ENCODE data around the gene EFEMP1.

Gene EFEMP1

DNA sequence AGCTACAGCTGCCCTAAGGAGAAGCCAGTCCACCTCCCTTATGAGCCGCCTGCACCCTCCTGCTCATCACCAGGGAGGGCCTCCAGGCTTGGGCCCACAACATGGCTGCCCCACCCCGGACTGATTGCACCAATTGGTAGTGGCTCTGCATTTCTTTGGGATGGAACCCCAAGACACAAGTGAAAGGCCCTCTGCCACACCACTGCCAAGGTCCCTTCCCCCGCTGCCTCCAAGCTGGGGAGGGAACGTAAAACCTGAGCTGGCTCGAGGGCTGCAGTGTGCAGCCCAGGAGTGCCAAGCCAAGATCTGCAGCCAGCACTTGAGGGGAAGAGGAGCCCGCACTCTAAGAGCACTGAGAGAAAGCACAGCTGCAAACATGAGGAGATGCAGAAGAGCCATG lies 97.3 kb downstream of the EFEMP1 start:
- DNase-seq (ENCODE audit: low spot score) = no peak

DNA sequence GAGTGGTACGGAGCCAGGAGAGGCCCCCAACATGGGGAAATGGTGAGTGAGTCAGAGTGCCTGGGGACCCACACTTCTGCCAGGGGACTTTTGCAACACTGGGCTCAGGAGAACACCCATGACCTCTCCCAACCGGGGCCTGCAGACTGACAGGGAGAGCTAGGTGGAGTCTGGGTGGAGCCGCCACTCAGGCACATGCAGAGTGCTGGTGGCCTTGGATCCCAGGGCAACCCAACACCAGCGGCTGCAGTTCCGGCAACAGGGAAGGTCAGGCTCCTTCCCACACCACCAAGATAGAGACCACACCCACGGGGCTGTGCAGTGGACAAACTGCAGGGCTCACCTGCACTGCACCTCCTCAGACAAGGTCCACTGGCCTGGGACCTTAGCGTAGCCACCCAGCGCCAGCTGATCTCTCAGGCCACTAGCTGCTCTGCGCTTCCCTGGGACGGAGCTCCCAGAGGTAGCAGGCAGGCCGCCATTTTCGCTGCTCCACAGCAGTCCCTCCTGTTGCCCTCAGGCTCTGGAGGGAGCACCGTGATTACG lies 99.0 kb downstream of the EFEMP1 start:
- no peak for DNase-seq (ENCODE audit: low spot score)
